ENCODE measurements around the gene PFN3. TPM values are rescaled to one million over a fixed set of nuclear protein-coding genes. Genes with fewer than 3 reads are reported as not detected.

PFN3 gene
- total and polyA plus RNA-seq, 12 donors = not detected

GRCh38 chr5:177393206-177393765 is 7.2 kb downstream of the PFN3 start:
- TF ChIP-seq CTCF (IDR thresholded peaks at IDR 0.05) (no peak), POLR2A (IDR thresholded peaks at IDR 0.05) (no peak)
- WGBS, 4 donors = 66 to 70% (median 69%) methylated on average over 1 of the region's 1 CpG
- H3K27ac ChIP-seq = no peak overlapping the region

GRCh38 chr5:177392765-177393164 is 7.7 kb downstream of the PFN3 start:
- H3K4me3 ChIP-seq = no peak overlapping the region
- H3K27ac ChIP-seq = no peak overlapping the region
- no peaks in the 10 kb centered on the region for H3K4me1 ChIP-seq (replicated peaks in 1 of 2)
- no peaks in the 10 kb centered on the region for H3K9me3 ChIP-seq (replicated peaks in 1 of 3)
- no peak for DNase-seq
- WGBS, 4 donors = 71 to 80% (median 78%) methylated on average over 5 of the region's 5 CpGs
- H3K27me3 ChIP-seq = peaks cover 7% of the 10 kb centered on the region
- intact Hi-C loops (cut with DNase I) = loop anchor here (5.0 kb wide), 2 partner anchors 65 to 110 kb away; no protein-coding TSS in a partner anchor
- TF ChIP-seq CTCF (IDR thresholded peaks at IDR 0.05) (no peak), POLR2A (IDR thresholded peaks at IDR 0.05) (no peak)
- H3K36me3 ChIP-seq (replicated peaks in 1 of 2) = no peaks in the 10 kb centered on the region

More at GRCh38 chr5:177393206-177393765, 7.2 kb downstream of the PFN3 start:
- no peak overlapping the region for H3K4me3 ChIP-seq
- DNase-seq = no peak
- intact Hi-C loops (cut with DNase I) = loop anchor here (5.0 kb wide), 2 partner anchors 64 to 109 kb away; no protein-coding TSS in a partner anchor
- no peaks in the 10 kb centered on the region for H3K36me3 ChIP-seq (replicated peaks in 1 of 2)
- no peaks in the 10 kb centered on the region for H3K4me1 ChIP-seq (replicated peaks in 1 of 2)
- H3K9me3 ChIP-seq (replicated peaks in 1 of 3) = no peaks in the 10 kb centered on the region
- peaks cover 12% of the 10 kb centered on the region for H3K27me3 ChIP-seq

- Histone ChIP-seq H3K27me3 (peaks cover 3% of the 10 kb centered on the region), H3K27ac (no peak overlapping the region), H3K36me3 (replicated peaks in 1 of 2) (no peaks in the 10 kb centered on the region), H3K9me3 (replicated peaks in 1 of 3) (no peaks in the 10 kb centered on the region), H3K4me1 (replicated peaks in 1 of 2) (no peaks in the 10 kb centered on the region), H3K4me3 (no peak overlapping the region)
- WGBS, 4 donors = 19 to 25% (median 24%) methylated on average over 10 to 13 of the region's 13 CpGs
- DNase-seq = peak; percentile 72 to 94 (median 85)
- TF ChIP-seq CTCF (IDR thresholded peaks at IDR 0.05) (peak; percentile 96 to 99 (median 97)), POLR2A (IDR thresholded peaks at IDR 0.05) (no peak)
- intact Hi-C loops (cut with DNase I) = loop anchor here (5.0 kb wide), 2 partner anchors 67 to 112 kb away; no protein-coding TSS in a partner anchor
These were observed 9.8 kb downstream of the PFN3 start for GRCh38 chr5:177390363-177391300.

Data from adrenal gland (tissue), 12 donors.